Loucy (cell line): ENCODE measurements around the gene PACC1.

ENCODE experiments used
- H2AFZ ChIP-seq: fragments of 200-600 bp; sonication (generic); 2 replicates; pipeline ENCODE4 v1.6.0; 2016; ENCODE audit warnings: antibody characterized with exemption, mild to moderate bottlenecking, low read length, moderate library complexity
- H3F3A ChIP-seq: fragments of 200-600 bp; 2 replicates; pipeline ENCODE4 v1.6.0; 2016; ENCODE audit warnings: antibody characterized with exemption, low read depth, mild to moderate bottlenecking
- H3K27me3 ChIP-seq: fragments of 200-600 bp; sonication (generic); 2 replicates; pipeline ENCODE4 v1.6.1; 2014; ENCODE audit warnings: low read length, mild to moderate bottlenecking; ENCODE audit not compliant: insufficient read depth, poor library complexity, severe bottlenecking
- H3K36me3 ChIP-seq: fragments of 200-600 bp; sonication (generic); 2 replicates; pipeline ENCODE4 v1.6.1; 2016; ENCODE audit warnings: low read length; ENCODE audit not compliant: insufficient read depth
- H3K4me1 ChIP-seq: fragments of 200-600 bp; sonication (generic); 2 replicates; pipeline ENCODE4 v1.5.1; 2014; ENCODE audit warnings: low read length, mild to moderate bottlenecking; ENCODE audit not compliant: insufficient read depth, poor library complexity, severe bottlenecking
- H3K4me2 ChIP-seq: fragments of 200-600 bp; sonication (generic); 2 replicates; pipeline ENCODE4 v1.6.0; 2014; ENCODE audit warnings: antibody characterized with exemption, low read length, low read depth, mild to moderate bottlenecking; ENCODE audit not compliant: poor library complexity, severe bottlenecking
- H3K4me3 ChIP-seq: fragments of 200-600 bp; sonication (generic); 2 replicates; pipeline ENCODE4 v1.5.1; 2014; ENCODE audit warnings: low read length, mild to moderate bottlenecking, mixed read lengths; ENCODE audit not compliant: poor library complexity, severe bottlenecking
- H3K79me2 ChIP-seq: fragments of 200-600 bp; sonication (generic); 2 replicates; pipeline ENCODE4 v1.6.1; 2014; ENCODE audit warnings: low read length; ENCODE audit not compliant: insufficient read depth
- H3K9ac ChIP-seq: fragments of 200-600 bp; sonication (generic); 2 replicates; pipeline ENCODE4 v1.6.0; 2014; ENCODE audit warnings: mild to moderate bottlenecking, low read depth, low read length, moderate library complexity; ENCODE audit not compliant: poor library complexity, severe bottlenecking
- H3K9me2 ChIP-seq: fragments of 200-600 bp; sonication (generic); replicated peaks from 2 replicates; pipeline ENCODE4 v1.6.1; 2016; ENCODE audit warnings: low read depth, low read length, mixed read lengths
- H3K9me3 ChIP-seq: fragments of 200-600 bp; sonication (generic); 2 replicates; pipeline ENCODE4 v1.6.1; 2014; ENCODE audit warnings: mild to moderate bottlenecking, antibody characterized with exemption, low read length, low read depth; ENCODE audit not compliant: insufficient read depth
- H4K20me1 ChIP-seq: fragments of 200-600 bp; sonication (generic); 2 replicates; pipeline ENCODE4 v1.6.0; 2014; ENCODE audit warnings: antibody characterized with exemption, low read length, mild to moderate bottlenecking; ENCODE audit not compliant: insufficient read depth, poor library complexity, severe bottlenecking
- EZH2phosphoT487 ChIP-seq: fragments of 200-600 bp; IDR thresholded peaks from 2 replicates; pipeline ENCODE4 v1.6.1; 2018; ENCODE audit warnings: antibody characterized with exemption, mild to moderate bottlenecking, moderate library complexity, borderline replicate concordance
- TF ChIP-seq, protein P1 (sequence below): fragments of 200-600 bp; sonication (generic); conservative IDR thresholded peaks from 2 replicates; pipeline ENCODE4 v1.5.1; 2014; ENCODE audit warnings: mild to moderate bottlenecking, antibody characterized with exemption, low read length

Gene PACC1

DNA sequence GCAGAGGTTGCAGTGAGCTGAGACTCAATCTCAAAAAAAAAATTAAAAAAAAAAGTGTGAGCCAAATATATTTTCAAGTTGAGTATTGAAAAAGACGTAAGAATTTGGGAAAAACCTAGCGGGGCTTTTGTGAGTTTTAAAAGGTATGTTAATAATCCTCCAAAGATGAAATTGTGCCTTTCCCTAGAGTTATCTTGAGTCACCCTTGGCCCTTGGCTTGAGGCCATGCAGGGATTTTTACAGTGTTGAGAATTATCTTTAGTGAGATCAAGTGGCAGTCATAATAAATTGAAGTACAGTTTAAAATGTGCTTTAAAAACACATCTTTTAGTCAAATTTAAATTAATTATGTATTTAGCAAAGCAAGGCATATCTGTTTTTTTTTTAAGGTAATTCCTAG, 96.8 kb downstream of the PACC1 start:
- no peaks in the 10 kb centered on the region for H3F3A ChIP-seq
- H3K27me3 ChIP-seq, result no peaks in the 10 kb centered on the region
- H3K36me3 ChIP-seq, result peaks cover 6% of the 10 kb centered on the region; the same call in 1 of the 2 replicates
- H3K4me3 ChIP-seq, result no peak overlapping the region
- no peak overlapping the region for H2AFZ ChIP-seq
- no peak overlapping the region for H3K9ac ChIP-seq
- no peaks in the 10 kb centered on the region for H3K4me1 ChIP-seq
- no peaks in the 10 kb centered on the region for H3K9me2 ChIP-seq
- H3K4me2 ChIP-seq, result no peak overlapping the region
- no peaks in the 10 kb centered on the region for H3K9me3 ChIP-seq
- peaks cover 62% of the 10 kb centered on the region for H3K79me2 ChIP-seq
- TF ChIP-seq, protein P1, sequence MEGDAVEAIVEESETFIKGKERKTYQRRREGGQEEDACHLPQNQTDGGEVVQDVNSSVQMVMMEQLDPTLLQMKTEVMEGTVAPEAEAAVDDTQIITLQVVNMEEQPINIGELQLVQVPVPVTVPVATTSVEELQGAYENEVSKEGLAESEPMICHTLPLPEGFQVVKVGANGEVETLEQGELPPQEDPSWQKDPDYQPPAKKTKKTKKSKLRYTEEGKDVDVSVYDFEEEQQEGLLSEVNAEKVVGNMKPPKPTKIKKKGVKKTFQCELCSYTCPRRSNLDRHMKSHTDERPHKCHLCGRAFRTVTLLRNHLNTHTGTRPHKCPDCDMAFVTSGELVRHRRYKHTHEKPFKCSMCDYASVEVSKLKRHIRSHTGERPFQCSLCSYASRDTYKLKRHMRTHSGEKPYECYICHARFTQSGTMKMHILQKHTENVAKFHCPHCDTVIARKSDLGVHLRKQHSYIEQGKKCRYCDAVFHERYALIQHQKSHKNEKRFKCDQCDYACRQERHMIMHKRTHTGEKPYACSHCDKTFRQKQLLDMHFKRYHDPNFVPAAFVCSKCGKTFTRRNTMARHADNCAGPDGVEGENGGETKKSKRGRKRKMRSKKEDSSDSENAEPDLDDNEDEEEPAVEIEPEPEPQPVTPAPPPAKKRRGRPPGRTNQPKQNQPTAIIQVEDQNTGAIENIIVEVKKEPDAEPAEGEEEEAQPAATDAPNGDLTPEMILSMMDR, result no peak
- no peak for TF ChIP-seq EZH2phosphoT487
- peaks cover 47% of the 10 kb centered on the region for H4K20me1 ChIP-seq

DNA sequence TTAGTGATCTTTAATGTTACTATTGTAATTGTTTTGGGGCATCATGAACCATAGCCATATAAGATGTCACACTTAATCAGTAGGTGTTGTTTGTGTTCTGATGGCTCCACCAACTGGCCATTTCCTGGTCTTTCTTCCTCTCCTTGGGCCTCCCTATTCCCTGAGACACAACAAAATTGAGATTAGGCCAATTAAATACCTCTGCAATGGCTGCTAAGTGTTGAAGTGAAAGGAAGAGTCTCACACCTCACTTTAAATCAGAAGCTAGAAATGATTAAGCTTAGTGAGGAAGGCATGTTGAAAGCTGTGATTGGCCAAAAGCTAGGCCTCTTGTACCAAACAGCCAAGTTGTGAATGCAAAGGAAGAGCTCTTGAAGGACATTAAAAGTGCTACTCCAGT, 98.8 kb downstream of the PACC1 start:
- Histone ChIP-seq H3K9me2 (no peaks in the 10 kb centered on the region), H2AFZ (no peak overlapping the region), H3K9ac (no peak overlapping the region), H3K36me3 (peaks cover 6% of the 10 kb centered on the region; the same call in 1 of the 2 replicates), H3K4me3 (no peak overlapping the region), H3K4me2 (no peak overlapping the region), H3K79me2 (peaks cover 75% of the 10 kb centered on the region), H3F3A (no peaks in the 10 kb centered on the region), H3K4me1 (no peaks in the 10 kb centered on the region), H3K9me3 (no peaks in the 10 kb centered on the region), H3K27me3 (no peaks in the 10 kb centered on the region), H4K20me1 (peaks cover 52% of the 10 kb centered on the region)
- TF ChIP-seq EZH2phosphoT487, result no peak
- TF ChIP-seq, protein P1, result peak; percentile 62

DNA sequence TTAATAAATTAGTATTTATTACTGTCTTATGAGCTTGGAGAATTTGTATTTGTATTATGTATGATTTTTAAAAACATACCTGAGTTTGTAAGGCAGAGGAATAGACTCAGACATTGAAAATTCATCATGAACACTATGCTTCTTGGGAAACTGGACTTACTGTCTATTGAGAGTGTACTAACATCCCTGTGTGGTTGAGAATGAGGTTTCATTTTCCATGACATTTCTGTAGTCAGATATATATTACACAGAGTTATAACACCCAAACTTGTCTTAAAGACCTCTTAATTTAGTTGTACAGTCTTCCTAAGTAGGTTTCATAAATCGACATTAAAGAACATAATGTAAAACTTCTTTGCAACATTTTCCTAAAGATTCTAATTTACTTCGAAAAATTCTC, 99.5 kb downstream of the PACC1 start:
- TF ChIP-seq EZH2phosphoT487, result no peak
- TF ChIP-seq, protein P1, result no peak
- Histone ChIP-seq H3K9me3 (no peaks in the 10 kb centered on the region), H3K4me1 (no peaks in the 10 kb centered on the region), H3K27me3 (no peaks in the 10 kb centered on the region), H3K9me2 (no peaks in the 10 kb centered on the region), H4K20me1 (peaks cover 58% of the 10 kb centered on the region), H3K36me3 (peaks cover 11% of the 10 kb centered on the region; the same call in 1 of the 2 replicates), H3F3A (no peaks in the 10 kb centered on the region), H3K4me3 (no peak overlapping the region), H3K79me2 (peaks cover 82% of the 10 kb centered on the region), H3K4me2 (no peak overlapping the region), H3K9ac (no peak overlapping the region), H2AFZ (no peak overlapping the region)
